SK-N-SH (cell line): ENCODE measurements around the gene SNRNP70.

ENCODE experiments used
- CTCF ChIP-seq: fragments of 200-600 bp; sonication (generic); IDR thresholded peaks from 2 replicates; pipeline ENCODE4 v1.6.1; 2017; ENCODE audit warnings: antibody characterized with exemption, mild to moderate bottlenecking, moderate library complexity
- GABPA ChIP-seq: IDR thresholded peaks from 2 replicates; pipeline ENCODE4 v1.4.0; 2012; ENCODE audit warnings: low read depth, mild to moderate bottlenecking
- TAF1 ChIP-seq: IDR thresholded peaks from 2 replicates; pipeline ENCODE4 v1.6.1; 2012; ENCODE audit warnings: low read depth, mild to moderate bottlenecking, low read length, moderate library complexity, borderline replicate concordance

- no peak for TF ChIP-seq GABPA
- TF ChIP-seq TAF1, result no peak
- no peak for TF ChIP-seq CTCF
Measured at GRCh38 chr19:49110567-49110966, 25.3 kb downstream of the SNRNP70 start.
